Muscle of arm (tissue), 12 donors: ENCODE measurements around the gene NUCKS1. TPM values are rescaled to one million over a fixed set of nuclear protein-coding genes. Genes with fewer than 3 reads are reported as not detected.
A peak's percentile ranks its signal among the peaks of the same experiment; 100 is the strongest.

Source experiments
- DNase-seq: peaks from one replicate; pipeline ENCODE4 v3.0.0-alpha.2; 2013
- polyA plus RNA-seq, 12 donors: library from polyadenylated mRNA; unstranded; fragments of 120-200 nt; gene quantifications; one replicate each; pipeline ENCODE4 v1.2.1, GENCODE V29; 2013; ENCODE audit not compliant: insufficient read length in 12 of 12

The NUCKS1 gene
- polyA plus RNA-seq, 12 donors, result 224 to 894 (median 248) TPM

- DNase-seq, result no peak
Measured at GRCh38 chr1:205706601-205707502, 43.1 kb downstream of the NUCKS1 start.

GRCh38 chr1:205704903-205705302, 45.1 kb downstream of the NUCKS1 start:
- DNase-seq, result no peak

- DNase-seq, result no peak
Measured at GRCh38 chr1:205703072-205703471, 46.9 kb downstream of the NUCKS1 start.

GRCh38 chr1:205701891-205702290, 48.1 kb downstream of the NUCKS1 start:
- no peak for DNase-seq

GRCh38 chr1:205701420-205701819, 48.6 kb downstream of the NUCKS1 start:
- no peak for DNase-seq

GRCh38 chr1:205700865-205701401, 49.0 kb downstream of the NUCKS1 start:
- DNase-seq, result peak; percentile 47

GRCh38 chr1:205699416-205699815, 50.6 kb downstream of the NUCKS1 start:
- DNase-seq, result no peak

- no peak for DNase-seq
Measured at GRCh38 chr1:205698921-205699320, 51.1 kb downstream of the NUCKS1 start.

- DNase-seq, result no peak
Measured at GRCh38 chr1:205693421-205693991, 56.5 kb downstream of the NUCKS1 start.

- DNase-seq, result no peak
Measured at GRCh38 chr1:205692423-205692822, 57.6 kb downstream of the NUCKS1 start.

- DNase-seq, result no peak
Measured at GRCh38 chr1:205690122-205690756, 59.7 kb downstream of the NUCKS1 start.

- DNase-seq, result no peak
Measured at GRCh38 chr1:205689479-205689878, 60.5 kb downstream of the NUCKS1 start.

- DNase-seq, result no peak
Measured at GRCh38 chr1:205688171-205689080, 61.6 kb downstream of the NUCKS1 start.

GRCh38 chr1:205687242-205687641, 62.7 kb downstream of the NUCKS1 start:
- DNase-seq, result no peak

- DNase-seq, result no peak
Measured at GRCh38 chr1:205681364-205681763, 68.6 kb downstream of the NUCKS1 start.

- no peak for DNase-seq
Measured at GRCh38 chr1:205680073-205680851, 69.7 kb downstream of the NUCKS1 start, which contains the start of gene SLC45A3. Gene SLC45A3 (minus strand): TSS chr1:205680509. CDS start chr1:205664656, 15,853 bp downstream.

GRCh38 chr1:205678286-205679111, 71.5 kb downstream of the NUCKS1 start:
- no peak for DNase-seq

GRCh38 chr1:205677167-205677566, 72.8 kb downstream of the NUCKS1 start:
- DNase-seq, result no peak

GRCh38 chr1:205676597-205676996, 73.4 kb downstream of the NUCKS1 start:
- DNase-seq, result no peak

- DNase-seq, result no peak
Measured at GRCh38 chr1:205676002-205676401, 74.0 kb downstream of the NUCKS1 start.
